Neural progenitor cell (in vitro differentiated cells): ENCODE measurements around the gene OCIAD1. TPM values are rescaled to one million over a fixed set of nuclear protein-coding genes. Genes with fewer than 3 reads are reported as not detected.

Experiments
- DNase-seq: peaks from one replicate; pipeline ENCODE4 v3.0.0-alpha.2; 2016; ENCODE audit warnings: low spot score
- H2AFZ ChIP-seq: fragments of 200-600 bp; sonication (generic); replicated peaks from 2 replicates; pipeline ENCODE4 v1.6.1; 2016; ENCODE audit warnings: antibody characterized with exemption
- H3F3A ChIP-seq: fragments of 200-600 bp; sonication (generic); 2 replicates; pipeline ENCODE4 v1.6.1; 2016; ENCODE audit warnings: antibody characterized with exemption, low read depth
- H3K27ac ChIP-seq: fragments of 200-600 bp; sonication (generic); 2 replicates; pipeline ENCODE4 v1.5.1; 2016; ENCODE audit warnings: mild to moderate bottlenecking
- H3K27me3 ChIP-seq: fragments of 200-600 bp; sonication (generic); 2 replicates; pipeline ENCODE4 v1.6.1; 2016; ENCODE audit warnings: mild to moderate bottlenecking, moderate library complexity
- H3K36me3 ChIP-seq: fragments of 200-600 bp; sonication (generic); 2 replicates; pipeline ENCODE4 v1.5.1; 2016
- H3K4me1 ChIP-seq: fragments of 200-600 bp; sonication (generic); 2 replicates; pipeline ENCODE4 v1.6.1; 2016; ENCODE audit warnings: mixed run types
- H3K4me2 ChIP-seq: fragments of 200-600 bp; sonication (generic); 2 replicates; pipeline ENCODE4 v1.6.1; 2016
- H3K4me3 ChIP-seq: fragments of 200-600 bp; sonication (generic); 2 replicates; pipeline ENCODE4 v1.5.1; 2016
- H3K79me2 ChIP-seq: fragments of 200-600 bp; sonication (generic); 2 replicates; pipeline ENCODE4 v1.6.1; 2016; ENCODE audit warnings: low read depth
- H3K9ac ChIP-seq: fragments of 200-600 bp; sonication (generic); 2 replicates; pipeline ENCODE4 v1.6.1; 2016
- H3K9me3 ChIP-seq: fragments of 200-600 bp; sonication (generic); 2 replicates; pipeline ENCODE4 v1.5.1; 2016; ENCODE audit warnings: low read depth
- H4K20me1 ChIP-seq: fragments of 200-600 bp; sonication (generic); 2 replicates; pipeline ENCODE4 v1.6.1; 2016; ENCODE audit warnings: low read depth
- H3K27ac Mint-ChIP-seq: 3 replicates; pipeline ENCODE4 v1.8.0; 2021; ENCODE audit warnings: mixed read lengths
- H3K27me3 Mint-ChIP-seq: 2 replicates; pipeline ENCODE4 v1.8.0; 2022; ENCODE audit warnings: low read depth, mild to moderate bottlenecking, inconsistent platforms, moderate library complexity, mixed read lengths; ENCODE audit not compliant: insufficient read depth
- H3K36me3 Mint-ChIP-seq: 3 replicates; pipeline ENCODE4 v1.8.0; 2021; ENCODE audit warnings: mixed read lengths
- H3K4me1 Mint-ChIP-seq: 3 replicates; pipeline ENCODE4 v1.8.0; 2021; ENCODE audit warnings: mixed read lengths
- H3K4me3 Mint-ChIP-seq: 3 replicates; pipeline ENCODE4 v1.8.0; 2021; ENCODE audit warnings: mild to moderate bottlenecking, moderate library complexity, mixed read lengths
- H3K9me3 Mint-ChIP-seq: 3 replicates; pipeline ENCODE4 v1.8.0; 2020; ENCODE audit warnings: mixed read lengths
- EZH2 ChIP-seq: fragments of 200-600 bp; sonication (generic); IDR thresholded peaks from 2 replicates; pipeline ENCODE4 v1.6.1; 2017; ENCODE audit warnings: antibody characterized with exemption, mild to moderate bottlenecking, moderate library complexity
- EZH2phosphoT487 ChIP-seq: fragments of 200-600 bp; sonication (generic); IDR thresholded peaks from 2 replicates; pipeline ENCODE4 v1.6.1; 2017; ENCODE audit warnings: antibody characterized with exemption
- total RNA-seq: library from RNA; depleted of rRNA; stranded (reverse); fragments of >200 nt; gene quantifications from 2 replicates; pipeline ENCODE4 v1.2.3, GENCODE V29; 2015; ENCODE audit warnings: low replicate concordance
- TF ChIP-seq, protein P1 (sequence below): fragments of 200-600 bp; sonication (generic); IDR thresholded peaks from 2 replicates; pipeline ENCODE4 v1.5.1; 2017; ENCODE audit warnings: antibody characterized with exemption, mild to moderate bottlenecking

Gene OCIAD1
- total RNA-seq, 1 donor from 2014 or later, result 260 TPM

DNA sequence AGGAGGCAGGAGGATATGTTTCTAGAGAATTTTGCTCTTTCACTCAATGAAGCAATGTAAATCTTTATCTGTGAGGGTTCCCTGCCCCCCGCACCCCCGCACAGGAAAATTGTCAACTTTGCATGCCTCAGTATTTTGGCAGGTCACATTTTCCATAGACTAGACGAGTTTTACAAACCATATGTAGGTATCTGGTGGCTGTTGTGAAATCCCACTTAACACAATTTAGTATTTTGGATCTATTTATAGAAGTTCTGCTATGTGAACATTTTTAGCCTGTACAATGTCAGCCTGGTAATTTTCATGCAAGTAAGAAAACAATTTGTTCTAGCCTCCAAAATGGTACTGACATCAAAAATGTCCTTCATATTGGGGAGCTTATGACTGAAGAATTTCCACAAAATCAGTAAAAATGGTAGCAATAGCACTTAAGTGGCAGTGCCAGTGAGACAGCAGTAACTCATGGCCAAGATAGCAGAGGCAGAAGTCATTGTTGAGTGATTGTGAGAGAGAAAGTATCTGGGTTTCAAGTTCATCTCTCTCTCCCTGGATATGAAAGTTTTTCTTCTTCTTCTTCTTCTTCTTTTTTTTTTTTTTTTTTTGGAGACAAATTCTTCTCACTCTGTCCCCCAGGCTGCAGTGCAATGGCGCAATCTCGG is 38.4 kb upstream of the OCIAD1 start:
- Histone ChIP-seq H3K4me2 (no peak overlapping the region), H3K36me3 (no peaks in the 10 kb centered on the region), H3K9ac (no peak overlapping the region), H3K27ac (no peak overlapping the region), H3K9me3 (no peaks in the 10 kb centered on the region), H3K27me3 (no peaks in the 10 kb centered on the region), H3K79me2 (no peaks in the 10 kb centered on the region), H2AFZ (no peak overlapping the region), H3F3A (no peaks in the 10 kb centered on the region), H3K4me1 (peaks cover 9% of the 10 kb centered on the region), H3K4me3 (no peak overlapping the region), H4K20me1 (no peaks in the 10 kb centered on the region)
- DNase-seq, result no peak
- Mint-ChIP-seq H3K27ac (no peak overlapping the region), H3K36me3 (no peaks in the 10 kb centered on the region), H3K4me1 (no peaks in the 10 kb centered on the region), H3K9me3 (no peaks in the 10 kb centered on the region), H3K4me3 (no peak overlapping the region), H3K27me3 (peaks cover 2% of the 10 kb centered on the region)
- TF ChIP-seq EZH2, result no peak
- TF ChIP-seq, protein P1, sequence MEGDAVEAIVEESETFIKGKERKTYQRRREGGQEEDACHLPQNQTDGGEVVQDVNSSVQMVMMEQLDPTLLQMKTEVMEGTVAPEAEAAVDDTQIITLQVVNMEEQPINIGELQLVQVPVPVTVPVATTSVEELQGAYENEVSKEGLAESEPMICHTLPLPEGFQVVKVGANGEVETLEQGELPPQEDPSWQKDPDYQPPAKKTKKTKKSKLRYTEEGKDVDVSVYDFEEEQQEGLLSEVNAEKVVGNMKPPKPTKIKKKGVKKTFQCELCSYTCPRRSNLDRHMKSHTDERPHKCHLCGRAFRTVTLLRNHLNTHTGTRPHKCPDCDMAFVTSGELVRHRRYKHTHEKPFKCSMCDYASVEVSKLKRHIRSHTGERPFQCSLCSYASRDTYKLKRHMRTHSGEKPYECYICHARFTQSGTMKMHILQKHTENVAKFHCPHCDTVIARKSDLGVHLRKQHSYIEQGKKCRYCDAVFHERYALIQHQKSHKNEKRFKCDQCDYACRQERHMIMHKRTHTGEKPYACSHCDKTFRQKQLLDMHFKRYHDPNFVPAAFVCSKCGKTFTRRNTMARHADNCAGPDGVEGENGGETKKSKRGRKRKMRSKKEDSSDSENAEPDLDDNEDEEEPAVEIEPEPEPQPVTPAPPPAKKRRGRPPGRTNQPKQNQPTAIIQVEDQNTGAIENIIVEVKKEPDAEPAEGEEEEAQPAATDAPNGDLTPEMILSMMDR, result no peak
- no peak for TF ChIP-seq EZH2phosphoT487

DNA sequence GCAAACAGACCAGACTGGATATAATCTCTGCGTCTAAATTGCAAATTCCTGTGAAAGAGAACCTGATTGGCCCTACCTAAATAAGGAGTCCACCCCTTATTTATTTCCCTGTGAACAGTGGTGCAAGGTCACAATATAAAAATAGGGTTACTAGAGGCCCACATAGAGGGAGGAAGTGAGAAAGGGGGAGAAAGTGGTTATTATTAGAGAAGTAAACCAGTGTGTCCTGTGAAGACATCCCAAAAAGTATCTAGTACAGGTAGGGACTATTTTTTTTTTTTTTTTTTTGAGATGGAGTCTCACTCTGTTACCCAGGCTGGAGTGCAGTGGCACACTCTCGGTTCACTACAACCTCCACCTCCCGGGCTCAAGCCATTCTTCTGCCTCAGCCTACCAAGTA is 35.8 kb upstream of the OCIAD1 start:
- H3K27me3 Mint-ChIP-seq, result peaks cover 2% of the 10 kb centered on the region
- H3K4me3 Mint-ChIP-seq, result no peak overlapping the region
- no peaks in the 10 kb centered on the region for H3K27me3 ChIP-seq
- no peak overlapping the region for H2AFZ ChIP-seq
- H3K4me1 Mint-ChIP-seq, result no peaks in the 10 kb centered on the region
- no peaks in the 10 kb centered on the region for H3K36me3 ChIP-seq
- no peak overlapping the region for H3K9ac ChIP-seq
- no peak for DNase-seq
- no peak overlapping the region for H3K27ac Mint-ChIP-seq
- H4K20me1 ChIP-seq, result no peaks in the 10 kb centered on the region
- H3F3A ChIP-seq, result no peaks in the 10 kb centered on the region
- H3K4me3 ChIP-seq, result no peak overlapping the region
- H3K27ac ChIP-seq, result no peak overlapping the region
- no peaks in the 10 kb centered on the region for H3K9me3 ChIP-seq
- H3K4me1 ChIP-seq, result no peaks in the 10 kb centered on the region
- no peaks in the 10 kb centered on the region for H3K36me3 Mint-ChIP-seq
- H3K4me2 ChIP-seq, result no peak overlapping the region
- H3K9me3 Mint-ChIP-seq, result no peaks in the 10 kb centered on the region
- no peaks in the 10 kb centered on the region for H3K79me2 ChIP-seq
- TF ChIP-seq EZH2 (no peak), EZH2phosphoT487 (no peak)
- TF ChIP-seq, protein P1, result no peak

DNA sequence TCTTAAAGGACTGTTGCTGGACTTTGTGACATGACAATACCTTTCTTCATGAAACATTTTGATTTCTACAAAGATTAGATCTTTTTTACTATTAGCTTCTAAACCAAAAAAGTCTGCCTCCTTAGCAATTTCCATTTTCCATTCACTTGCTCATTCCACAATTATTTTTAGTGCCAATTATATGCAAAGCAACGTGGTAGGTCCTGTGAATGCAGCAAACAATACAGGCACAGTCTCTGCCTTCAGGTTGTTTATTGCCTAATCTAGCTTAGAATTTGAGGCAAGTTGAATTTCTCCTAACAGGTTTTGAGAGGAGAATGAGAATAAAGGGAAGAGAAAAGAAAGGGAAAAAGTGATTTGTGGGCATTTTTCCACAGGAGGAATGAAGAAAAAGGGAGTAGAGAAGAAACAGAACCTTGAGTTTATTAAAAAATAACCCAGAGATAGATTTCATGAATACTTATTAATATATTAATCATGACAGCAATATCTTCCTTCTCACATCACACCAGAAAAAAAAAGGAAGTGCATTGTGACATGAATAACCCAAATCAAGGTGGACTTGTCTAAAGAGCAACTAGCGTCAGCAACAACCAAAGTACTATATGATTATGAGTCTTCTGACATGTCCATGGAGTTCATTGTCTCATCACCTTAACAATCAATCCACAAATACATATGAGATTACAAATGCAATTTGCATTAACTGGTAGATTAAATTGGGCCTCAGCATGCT is 34.5 kb upstream of the OCIAD1 start:
- H3K4me1 ChIP-seq, result no peaks in the 10 kb centered on the region
- H3K9me3 Mint-ChIP-seq, result no peaks in the 10 kb centered on the region
- H3K9ac ChIP-seq, result no peak overlapping the region
- DNase-seq, result no peak
- no peaks in the 10 kb centered on the region for H4K20me1 ChIP-seq
- no peak overlapping the region for H3K27ac ChIP-seq
- no peak overlapping the region for H3K4me3 Mint-ChIP-seq
- no peak overlapping the region for H3K4me3 ChIP-seq
- H3K4me2 ChIP-seq, result no peak overlapping the region
- H3K27me3 Mint-ChIP-seq, result peaks cover 2% of the 10 kb centered on the region
- H3K36me3 Mint-ChIP-seq, result no peaks in the 10 kb centered on the region
- H3K27me3 ChIP-seq, result no peaks in the 10 kb centered on the region
- peak overlapping the region; percentile 12 for H2AFZ ChIP-seq
- H3K79me2 ChIP-seq, result no peaks in the 10 kb centered on the region
- TF ChIP-seq EZH2 (no peak), EZH2phosphoT487 (no peak)
- TF ChIP-seq, protein P1, result no peak
- no peaks in the 10 kb centered on the region for H3K4me1 Mint-ChIP-seq
- H3K36me3 ChIP-seq, result no peaks in the 10 kb centered on the region
- no peaks in the 10 kb centered on the region for H3K9me3 ChIP-seq
- no peaks in the 10 kb centered on the region for H3F3A ChIP-seq
- H3K27ac Mint-ChIP-seq, result no peak overlapping the region
